GM19468 (cell line): ENCODE measurements around the gene ADAMTS17.

Source experiments
- ATAC-seq: cut with Tn5 transposase; IDR thresholded peaks from one replicate; pipeline ENCODE4 v1.9.1; 2021; ENCODE audit warnings: mild to moderate bottlenecking, moderate library complexity, moderate number of reproducible peaks; ENCODE audit not compliant: unreplicated experiment; ENCODE audit errors: extremely low read depth

ADAMTS17 gene

GRCh38 chr15:100180921-100181320, 160.9 kb downstream of the ADAMTS17 start:
- ATAC-seq, result no peak

- ATAC-seq, result no peak
These were observed 166.2 kb downstream of the ADAMTS17 start for GRCh38 chr15:100175406-100176114.

GRCh38 chr15:100174904-100175275, 166.9 kb downstream of the ADAMTS17 start:
- ATAC-seq, result no peak

- no peak for ATAC-seq
These were observed 167.4 kb downstream of the ADAMTS17 start for GRCh38 chr15:100174159-100174903.

- no peak for ATAC-seq
These were observed 169.3 kb downstream of the ADAMTS17 start for GRCh38 chr15:100172356-100173024.

GRCh38 chr15:100171411-100171810, 170.4 kb downstream of the ADAMTS17 start:
- ATAC-seq, result no peak

GRCh38 chr15:100170291-100171210, 171.2 kb downstream of the ADAMTS17 start:
- ATAC-seq, result no peak

- ATAC-seq, result no peak
These were observed 172.0 kb downstream of the ADAMTS17 start for GRCh38 chr15:100169615-100170290.

- ATAC-seq, result no peak
These were observed 173.0 kb downstream of the ADAMTS17 start for GRCh38 chr15:100168787-100169186.

- no peak for ATAC-seq
These were observed 173.8 kb downstream of the ADAMTS17 start for GRCh38 chr15:100167884-100168375.

- ATAC-seq, result no peak
These were observed 175.5 kb downstream of the ADAMTS17 start for GRCh38 chr15:100166313-100166712.

GRCh38 chr15:100163961-100164360, 177.8 kb downstream of the ADAMTS17 start:
- ATAC-seq, result no peak

- ATAC-seq, result no peak
These were observed 180.8 kb downstream of the ADAMTS17 start for GRCh38 chr15:100160953-100161352.

GRCh38 chr15:100159436-100159835, 182.3 kb downstream of the ADAMTS17 start:
- ATAC-seq, result no peak

GRCh38 chr15:100158356-100158755, 183.4 kb downstream of the ADAMTS17 start:
- ATAC-seq, result no peak

GRCh38 chr15:100156201-100156600, 185.6 kb downstream of the ADAMTS17 start:
- no peak for ATAC-seq

GRCh38 chr15:100154338-100154737, 187.4 kb downstream of the ADAMTS17 start:
- ATAC-seq, result no peak

GRCh38 chr15:100152463-100152862, 189.3 kb downstream of the ADAMTS17 start:
- ATAC-seq, result no peak

GRCh38 chr15:100150906-100151305, 190.9 kb downstream of the ADAMTS17 start:
- no peak for ATAC-seq
